Panc1 (cell line): ENCODE measurements around the gene CD300LF. TPM values are rescaled to one million over a fixed set of nuclear protein-coding genes. Genes with fewer than 3 reads are reported as not detected.

Source experiments
- ATAC-seq: fragments of 200-7000 bp; cut with Tn5 transposase; 2 replicates; pipeline ENCODE4 v1.9.1; 2020; ENCODE audit warnings: mild to moderate bottlenecking, moderate library complexity
- BruUV-seq: library from RNA; stranded (reverse); fragments of 400-500 nt; replicated peaks from 2 replicates; lab custom pipeline; 2021; lab: Mats Ljungman, UMichigan
- CTCF ChIA-PET: fragments of 300-600 bp; sonication (Branson Sonifier 250); formaldehyde crosslinking; loops from one replicate; lab custom pipeline; 2022; ENCODE audit warnings: antibody characterized with exemption; lab: Charles Lee
- POLR2A ChIA-PET: fragments of 300-600 bp; sonication (Branson Sonifier 250); formaldehyde crosslinking; loops from one replicate; lab custom pipeline; 2022; ENCODE audit warnings: antibody characterized with exemption; lab: Charles Lee
- DNase-seq: peaks from one replicate; pipeline ENCODE4 v3.0.0-alpha.2; 2010; ENCODE audit warnings: low read depth, low spot score
- H3K27ac ChIP-seq: 2 replicates; pipeline ENCODE4 v1.5.1; 2011; ENCODE audit warnings: mild to moderate bottlenecking, low read length, inconsistent platforms
- H3K27me3 ChIP-seq: fragments of 200-500 bp; sonication (Bioruptor generic); 2 replicates; pipeline ENCODE4 v1.6.0; 2014; ENCODE audit warnings: low read length, inconsistent platforms; ENCODE audit not compliant: control insufficient read depth, insufficient read depth
- H3K36me3 ChIP-seq: fragments of 200-500 bp; sonication (Bioruptor generic); 2 replicates; pipeline ENCODE4 v1.5.1; 2014; ENCODE audit warnings: inconsistent platforms, mild to moderate bottlenecking, low read length, moderate library complexity; ENCODE audit not compliant: control insufficient read depth, insufficient read depth
- H3K4me1 ChIP-seq: 2 replicates; pipeline ENCODE4 v1.5.1; 2011; ENCODE audit warnings: inconsistent platforms, mild to moderate bottlenecking, low read length, moderate library complexity; ENCODE audit not compliant: control insufficient read depth, insufficient read depth
- H3K4me3 ChIP-seq, 2 experiments: 2 replicates each; pipeline ENCODE4 v1.5.1; 2011 to 2012; ENCODE audit warnings: low read depth in 2 of 2, low read length in 2 of 2, mild to moderate bottlenecking in 2 of 2, inconsistent platforms in 1 of 2, moderate library complexity in 1 of 2
- H3K9me3 ChIP-seq: fragments of 200-500 bp; sonication (Bioruptor generic); 2 replicates; pipeline ENCODE4 v1.5.1; 2014; ENCODE audit warnings: low read depth, mild to moderate bottlenecking, inconsistent platforms, low read length, moderate library complexity; ENCODE audit not compliant: control insufficient read depth, insufficient read depth
- POLR2AphosphoS5 ChIP-seq: IDR thresholded peaks from 2 replicates; pipeline ENCODE4 v1.6.1; 2012; ENCODE audit warnings: mild to moderate bottlenecking, low read depth, low read length, moderate library complexity
- SIN3A ChIP-seq: IDR thresholded peaks from 2 replicates; pipeline ENCODE4 v1.6.1; 2012; ENCODE audit warnings: low read depth, mild to moderate bottlenecking, low read length, moderate library complexity, borderline replicate concordance; ENCODE audit not compliant: insufficient read depth
- TCF7L2 ChIP-seq: IDR thresholded peaks from 2 replicates; pipeline ENCODE4 v1.6.1; 2011; ENCODE audit warnings: mild to moderate bottlenecking, low read depth, low read length, inconsistent platforms
- in situ Hi-C: cut with HindIII; loops from 2 replicates; pipeline ENCODE4 v1.10.0; 2016; ENCODE audit warnings: low sequenced_read_pairs, low pct_unique_long_range_greater_than_20kb
- intact Hi-C: fragments of 100-400 bp; cut with micrococcal nuclease; formaldehyde crosslinking; loops from one replicate; pipeline ENCODE4 v1.10.0; 2022; ENCODE audit not compliant: unreplicated experiment
- total RNA-seq: library from RNA; stranded (reverse); gene quantifications from one replicate; pipeline ENCODE4 v1.2.1, GENCODE V29; 2021; ENCODE audit not compliant: unreplicated experiment
- TF ChIP-seq, protein P1 (sequence below), 2 experiments: IDR thresholded peaks; 2 replicates each; pipeline ENCODE4 v1.6.1; 2011 to 2012; ENCODE audit warnings: low read depth in 2 of 2, control low read depth in 1 of 2, low read length in 1 of 2, mild to moderate bottlenecking in 1 of 2, moderate library complexity in 1 of 2; ENCODE audit not compliant: insufficient read depth in 1 of 2
- TF ChIP-seq, protein P2 (sequence below): fragments of 450-650 bp; IDR thresholded peaks from 2 replicates; pipeline ENCODE4 v1.5.1; 2017; ENCODE audit warnings: mild to moderate bottlenecking

CD300LF gene
- total RNA-seq, 1 experiment from 2014 or later = not detected

DNA sequence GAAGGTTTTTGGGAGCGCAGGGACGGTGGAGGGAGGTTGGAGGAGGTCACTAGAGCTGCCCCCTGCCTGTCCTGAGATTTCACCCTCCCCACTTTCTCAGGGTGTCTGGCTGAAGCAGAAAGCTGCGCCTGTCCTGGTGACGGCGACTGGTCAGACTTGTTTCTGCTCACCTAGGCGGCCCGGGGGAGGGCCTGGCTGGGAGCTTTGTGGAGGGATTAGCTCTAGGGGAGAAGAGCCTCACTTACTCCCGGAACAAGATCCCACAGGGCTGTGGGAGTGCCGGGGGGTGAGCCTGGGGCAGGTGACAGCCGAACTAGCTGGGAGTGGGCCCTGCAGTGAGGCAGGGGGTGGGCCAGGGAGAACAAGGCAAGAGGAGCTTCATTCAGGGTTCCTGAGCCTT lies 47.2 kb upstream of the CD300LF start:
- no peak for ATAC-seq

DNA sequence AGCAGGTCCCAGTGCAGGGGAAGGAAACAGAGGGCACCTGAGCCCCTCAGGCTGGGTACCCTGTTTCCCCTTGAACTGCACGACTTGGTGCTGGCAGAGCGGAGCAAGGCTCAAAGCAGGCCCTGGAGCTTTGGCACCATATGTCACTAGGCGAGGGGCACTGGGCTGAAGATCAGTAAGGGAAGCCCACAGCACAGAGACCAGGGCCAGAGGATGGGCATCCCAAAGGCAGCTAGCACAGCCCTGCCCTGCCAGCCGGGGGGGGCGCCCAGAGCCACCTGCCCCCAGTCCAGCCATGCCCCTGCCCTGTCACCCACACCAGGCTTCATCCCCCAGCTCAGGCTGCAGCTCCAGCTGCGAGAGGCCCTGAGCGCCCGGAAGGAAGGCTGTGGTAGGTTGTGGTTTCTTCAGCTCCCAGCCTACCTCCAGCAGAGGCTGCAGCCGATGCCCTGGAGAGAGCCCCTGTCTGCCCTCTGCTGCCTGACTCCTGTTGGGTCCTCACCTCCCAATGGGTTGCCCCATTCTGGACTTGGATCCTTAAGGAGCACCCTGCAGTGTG lies 46.6 kb upstream of the CD300LF start:
- no peak overlapping the region for H3K27ac ChIP-seq
- in situ Hi-C loops (no loop called here), intact Hi-C loops (no loop called here)
- no peak overlapping the region for H3K4me3 ChIP-seq
- ChIA-PET POLR2A (no interaction called here), CTCF (interaction anchor here (0.6 kb wide), 1 partner anchor 13 kb away, joined by 3 read pairs; no protein-coding TSS in a partner anchor)
- no TSS peak for BruUV-seq
- no peaks in the 10 kb centered on the region for H3K9me3 ChIP-seq
- no peaks in the 10 kb centered on the region for H3K27me3 ChIP-seq
- peaks cover 46% of the 10 kb centered on the region for H3K4me1 ChIP-seq
- no peaks in the 10 kb centered on the region for H3K36me3 ChIP-seq
- ATAC-seq = peak; percentile 54
- DNase-seq = no peak
- TF ChIP-seq, protein P1, sequence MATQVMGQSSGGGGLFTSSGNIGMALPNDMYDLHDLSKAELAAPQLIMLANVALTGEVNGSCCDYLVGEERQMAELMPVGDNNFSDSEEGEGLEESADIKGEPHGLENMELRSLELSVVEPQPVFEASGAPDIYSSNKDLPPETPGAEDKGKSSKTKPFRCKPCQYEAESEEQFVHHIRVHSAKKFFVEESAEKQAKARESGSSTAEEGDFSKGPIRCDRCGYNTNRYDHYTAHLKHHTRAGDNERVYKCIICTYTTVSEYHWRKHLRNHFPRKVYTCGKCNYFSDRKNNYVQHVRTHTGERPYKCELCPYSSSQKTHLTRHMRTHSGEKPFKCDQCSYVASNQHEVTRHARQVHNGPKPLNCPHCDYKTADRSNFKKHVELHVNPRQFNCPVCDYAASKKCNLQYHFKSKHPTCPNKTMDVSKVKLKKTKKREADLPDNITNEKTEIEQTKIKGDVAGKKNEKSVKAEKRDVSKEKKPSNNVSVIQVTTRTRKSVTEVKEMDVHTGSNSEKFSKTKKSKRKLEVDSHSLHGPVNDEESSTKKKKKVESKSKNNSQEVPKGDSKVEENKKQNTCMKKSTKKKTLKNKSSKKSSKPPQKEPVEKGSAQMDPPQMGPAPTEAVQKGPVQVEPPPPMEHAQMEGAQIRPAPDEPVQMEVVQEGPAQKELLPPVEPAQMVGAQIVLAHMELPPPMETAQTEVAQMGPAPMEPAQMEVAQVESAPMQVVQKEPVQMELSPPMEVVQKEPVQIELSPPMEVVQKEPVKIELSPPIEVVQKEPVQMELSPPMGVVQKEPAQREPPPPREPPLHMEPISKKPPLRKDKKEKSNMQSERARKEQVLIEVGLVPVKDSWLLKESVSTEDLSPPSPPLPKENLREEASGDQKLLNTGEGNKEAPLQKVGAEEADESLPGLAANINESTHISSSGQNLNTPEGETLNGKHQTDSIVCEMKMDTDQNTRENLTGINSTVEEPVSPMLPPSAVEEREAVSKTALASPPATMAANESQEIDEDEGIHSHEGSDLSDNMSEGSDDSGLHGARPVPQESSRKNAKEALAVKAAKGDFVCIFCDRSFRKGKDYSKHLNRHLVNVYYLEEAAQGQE (IDR thresholded peaks at IDR 0.05; ENCODE audit: insufficient read depth in 1 of 2, low read depth in 2 of 2, low read length in 1 of 2) = no peak
- TF ChIP-seq, protein P2, sequence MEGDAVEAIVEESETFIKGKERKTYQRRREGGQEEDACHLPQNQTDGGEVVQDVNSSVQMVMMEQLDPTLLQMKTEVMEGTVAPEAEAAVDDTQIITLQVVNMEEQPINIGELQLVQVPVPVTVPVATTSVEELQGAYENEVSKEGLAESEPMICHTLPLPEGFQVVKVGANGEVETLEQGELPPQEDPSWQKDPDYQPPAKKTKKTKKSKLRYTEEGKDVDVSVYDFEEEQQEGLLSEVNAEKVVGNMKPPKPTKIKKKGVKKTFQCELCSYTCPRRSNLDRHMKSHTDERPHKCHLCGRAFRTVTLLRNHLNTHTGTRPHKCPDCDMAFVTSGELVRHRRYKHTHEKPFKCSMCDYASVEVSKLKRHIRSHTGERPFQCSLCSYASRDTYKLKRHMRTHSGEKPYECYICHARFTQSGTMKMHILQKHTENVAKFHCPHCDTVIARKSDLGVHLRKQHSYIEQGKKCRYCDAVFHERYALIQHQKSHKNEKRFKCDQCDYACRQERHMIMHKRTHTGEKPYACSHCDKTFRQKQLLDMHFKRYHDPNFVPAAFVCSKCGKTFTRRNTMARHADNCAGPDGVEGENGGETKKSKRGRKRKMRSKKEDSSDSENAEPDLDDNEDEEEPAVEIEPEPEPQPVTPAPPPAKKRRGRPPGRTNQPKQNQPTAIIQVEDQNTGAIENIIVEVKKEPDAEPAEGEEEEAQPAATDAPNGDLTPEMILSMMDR = no peak
- no peak for TF ChIP-seq TCF7L2
- no peak for TF ChIP-seq SIN3A
- no peak for TF ChIP-seq POLR2AphosphoS5

More for the DNA sequence above, 47.2 kb upstream of the CD300LF start:
- no peak for DNase-seq
- Histone ChIP-seq H3K4me1 (peaks cover 46% of the 10 kb centered on the region), H3K9me3 (no peaks in the 10 kb centered on the region), H3K27me3 (no peaks in the 10 kb centered on the region), H3K36me3 (no peaks in the 10 kb centered on the region), H3K4me3 (no peak overlapping the region), H3K27ac (peak overlapping the region; percentile 21)
- ChIA-PET POLR2A (no interaction called here), CTCF (interaction anchor here (0.6 to 1.0 kb wide), 2 partner anchors 15 to 146 kb away, joined by 4 read pairs; no protein-coding TSS in a partner anchor)
- no TSS peak for BruUV-seq
- in situ Hi-C loops = no loop called here
- TF ChIP-seq TCF7L2 (no peak), SIN3A (no peak), POLR2AphosphoS5 (no peak)
- TF ChIP-seq, protein P1 (IDR thresholded peaks at IDR 0.05; ENCODE audit: insufficient read depth in 1 of 2, low read depth in 2 of 2, low read length in 1 of 2) = no peak
- TF ChIP-seq, protein P2 = no peak
- intact Hi-C loops = no loop called here
